ENCODE measurements around the gene GET4. TPM values are rescaled to one million over a fixed set of nuclear protein-coding genes. Genes with fewer than 3 reads are reported as not detected.

Gene GET4
- total and polyA plus RNA-seq, 5 donors, result 20.1 to 23.6 (median 22.2) TPM

GRCh38 chr7:910931-911431 is 34.6 kb downstream of the GET4 start:
- DNase-seq, result peak in 2 of 3 donors; percentile 32 to 62
- no peak overlapping the region for H3K27ac ChIP-seq (ENCODE audit: low read length)
- H3K27me3 ChIP-seq (ENCODE audit: control insufficient read depth, insufficient read depth), result no peaks in the 10 kb centered on the region
- H3K4me1 ChIP-seq (ENCODE audit: control insufficient read depth, insufficient read depth, low read length), result no peaks in the 10 kb centered on the region
- ATAC-seq, result no peak
- intact Hi-C loops (cut with DNase I), result loop anchor here in 1 of 4 donors (10.0 kb wide), 1 partner anchor 154 kb away; no protein-coding TSS in a partner anchor
- 87% methylated on average over 19 of the region's 19 CpGs for WGBS
- H3K9me3 ChIP-seq (ENCODE audit: control insufficient read depth, low read length), result no peaks in the 10 kb centered on the region
- no peak overlapping the region for H3K4me3 ChIP-seq (ENCODE audit: low read length)

- WGBS, result 86% methylated on average over 41 of the region's 41 CpGs
- ATAC-seq (no peak), DNase-seq (peak in 2 of 3 donors; percentile 51 to 59)
- intact Hi-C loops (cut with DNase I), result loop anchor here in 1 of 4 donors (10.0 kb wide), 1 partner anchor 153 kb away; no protein-coding TSS in a partner anchor
- H3K4me3 ChIP-seq (ENCODE audit: low read length), result no peak overlapping the region
- no peaks in the 10 kb centered on the region for H3K4me1 ChIP-seq (ENCODE audit: control insufficient read depth, insufficient read depth, low read length)
- H3K27me3 ChIP-seq (ENCODE audit: control insufficient read depth, insufficient read depth), result no peaks in the 10 kb centered on the region
- no peak overlapping the region for H3K27ac ChIP-seq (ENCODE audit: low read length)
- H3K9me3 ChIP-seq (ENCODE audit: control insufficient read depth, low read length), result no peaks in the 10 kb centered on the region
Observed at GRCh38 chr7:911791-912480, 35.6 kb downstream of the GET4 start.

GRCh38 chr7:913736-914520 is 37.6 kb downstream of the GET4 start:
- WGBS, result 71% methylated on average over 31 of the region's 31 CpGs
- H3K9me3 ChIP-seq (ENCODE audit: control insufficient read depth, low read length), result no peaks in the 10 kb centered on the region
- H3K4me1 ChIP-seq (ENCODE audit: control insufficient read depth, insufficient read depth, low read length), result no peaks in the 10 kb centered on the region
- no peak overlapping the region for H3K27ac ChIP-seq (ENCODE audit: low read length)
- ATAC-seq (peak in 1 of 2 donors; percentile 23), DNase-seq (peak in 2 of 3 donors; percentile 35 to 61)
- intact Hi-C loops (cut with DNase I), result loop anchor here in 1 of 4 donors (10.0 kb wide), 1 partner anchor 151 kb away; no protein-coding TSS in a partner anchor
- H3K4me3 ChIP-seq (ENCODE audit: low read length), result no peak overlapping the region
- H3K27me3 ChIP-seq (ENCODE audit: control insufficient read depth, insufficient read depth), result no peaks in the 10 kb centered on the region

- no peak overlapping the region for H3K27ac ChIP-seq (ENCODE audit: low read length)
- ATAC-seq (no peak), DNase-seq (peak in 2 of 3 donors; percentile 38 to 46)
- no peaks in the 10 kb centered on the region for H3K4me1 ChIP-seq (ENCODE audit: control insufficient read depth, insufficient read depth, low read length)
- no peaks in the 10 kb centered on the region for H3K9me3 ChIP-seq (ENCODE audit: control insufficient read depth, low read length)
- WGBS, result 93% methylated on average over 16 of the region's 16 CpGs
- intact Hi-C loops (cut with DNase I), result loop anchor here in 1 of 4 donors (10.0 kb wide), 1 partner anchor 150 kb away; no protein-coding TSS in a partner anchor
- no peaks in the 10 kb centered on the region for H3K27me3 ChIP-seq (ENCODE audit: control insufficient read depth, insufficient read depth)
- H3K4me3 ChIP-seq (ENCODE audit: low read length), result no peak overlapping the region
Observed at GRCh38 chr7:914521-915194, 38.3 kb downstream of the GET4 start.

- no peaks in the 10 kb centered on the region for H3K4me1 ChIP-seq (ENCODE audit: control insufficient read depth, insufficient read depth, low read length)
- peak; percentile 6 to 58 (median 22) for DNase-seq
- intact Hi-C loops (cut with DNase I), result loop anchor here in 1 of 4 donors (10.0 kb wide), 1 partner anchor 149 kb away; no protein-coding TSS in a partner anchor
- H3K27me3 ChIP-seq (ENCODE audit: control insufficient read depth, insufficient read depth), result no peaks in the 10 kb centered on the region
- H3K27ac ChIP-seq (ENCODE audit: low read length), result no peak overlapping the region
- WGBS, result 88% methylated on average over 43 of the region's 43 CpGs
- no peak for ATAC-seq
- H3K9me3 ChIP-seq (ENCODE audit: control insufficient read depth, low read length), result no peaks in the 10 kb centered on the region
- no peak overlapping the region for H3K4me3 ChIP-seq (ENCODE audit: low read length)
Observed at GRCh38 chr7:915291-916218, 39.2 kb downstream of the GET4 start.

- H3K27ac ChIP-seq (ENCODE audit: low read length), result no peak overlapping the region
- intact Hi-C loops (cut with DNase I), result loop anchor here in 1 of 4 donors (10.0 kb wide), 1 partner anchor 148 kb away; no protein-coding TSS in a partner anchor
- no peak overlapping the region for H3K4me3 ChIP-seq (ENCODE audit: low read length)
- ATAC-seq, result no peak
- no peaks in the 10 kb centered on the region for H3K9me3 ChIP-seq (ENCODE audit: control insufficient read depth, low read length)
- no peaks in the 10 kb centered on the region for H3K4me1 ChIP-seq (ENCODE audit: control insufficient read depth, insufficient read depth, low read length)
- WGBS, result 31% methylated on average over 17 of the region's 17 CpGs
- DNase-seq, result peak; percentile 17 to 70 (median 67)
- H3K27me3 ChIP-seq (ENCODE audit: control insufficient read depth, insufficient read depth), result no peaks in the 10 kb centered on the region
Observed at GRCh38 chr7:916291-916941, 40.1 kb downstream of the GET4 start.

- DNase-seq (peak; percentile 2 to 33 (median 31)), ATAC-seq (no peak)
- Histone ChIP-seq H3K27ac (ENCODE audit: low read length) (no peak overlapping the region), H3K9me3 (ENCODE audit: control insufficient read depth, low read length) (no peaks in the 10 kb centered on the region), H3K4me1 (ENCODE audit: control insufficient read depth, insufficient read depth, low read length) (no peaks in the 10 kb centered on the region), H3K27me3 (ENCODE audit: control insufficient read depth, insufficient read depth) (no peaks in the 10 kb centered on the region), H3K4me3 (ENCODE audit: low read length) (no peak overlapping the region)
- intact Hi-C loops (cut with DNase I), result loop anchor here in 1 of 4 donors (10.0 kb wide), 1 partner anchor 147 kb away; no protein-coding TSS in a partner anchor
- WGBS, result 87% methylated on average over 29 of the region's 33 CpGs
Observed at GRCh38 chr7:917255-918117, 41.1 kb downstream of the GET4 start.

GRCh38 chr7:918118-918425 is 41.7 kb downstream of the GET4 start:
- Histone ChIP-seq H3K4me1 (ENCODE audit: control insufficient read depth, insufficient read depth, low read length) (no peaks in the 10 kb centered on the region), H3K27me3 (ENCODE audit: control insufficient read depth, insufficient read depth) (no peaks in the 10 kb centered on the region), H3K4me3 (ENCODE audit: low read length) (no peak overlapping the region), H3K9me3 (ENCODE audit: control insufficient read depth, low read length) (no peaks in the 10 kb centered on the region), H3K27ac (ENCODE audit: low read length) (no peak overlapping the region)
- 96% methylated on average over 9 of the region's 9 CpGs for WGBS
- DNase-seq, result peak in 2 of 3 donors; percentile 6 to 11
- no peak for ATAC-seq
- intact Hi-C loops (cut with DNase I), result loop anchor here in 1 of 4 donors (10.0 kb wide), 1 partner anchor 147 kb away; no protein-coding TSS in a partner anchor
